Esophagus muscularis mucosa (tissue), 4 donors: ENCODE results near the gene AADACL4. TPM values are rescaled to one million over a fixed set of nuclear protein-coding genes. Genes with fewer than 3 reads are reported as not detected.
A peak's percentile ranks its signal among the peaks of the same experiment; 100 is the strongest.

Experiments
- DNase-seq: peaks from one replicate; pipeline ENCODE4 v3.0.0-alpha.2; 2017; ENCODE audit errors: extremely low spot score
- H3K27ac ChIP-seq, 4 donors: fragments of 200-600 bp; sonication (generic); replicated peaks in 1 of 4; 1 replicate in 3 of 4; 2 replicates in 1 of 4; pipeline ENCODE4 v1.5.1; 2016 to 2019; ENCODE audit warnings: mild to moderate bottlenecking in 1 of 4
- H3K27me3 ChIP-seq, 4 donors: fragments of 200-600 bp; sonication (generic); one replicate each; pipeline versions ENCODE4 v1.5.1 to v1.6.0; 2016 to 2019
- H3K36me3 ChIP-seq, 4 donors: fragments of 200-600 bp; sonication (generic); one replicate each; pipeline ENCODE4 v1.5.1; 2016 to 2019
- H3K4me1 ChIP-seq, 4 donors: fragments of 200-600 bp; sonication (generic); one replicate each; pipeline ENCODE4 v1.5.1; 2016 to 2019
- H3K4me3 ChIP-seq, 4 donors: fragments of 200-600 bp; sonication (generic); 1 replicate in 2 of 4; 2 replicates in 2 of 4; pipeline ENCODE4 v1.5.1; 2016 to 2019; ENCODE audit warnings: mild to moderate bottlenecking in 4 of 4, moderate library complexity in 1 of 4
- H3K9me3 ChIP-seq, 4 donors: fragments of 200-600 bp; sonication (generic); 1 replicate in 3 of 4; 2 replicates in 1 of 4; pipeline ENCODE4 v1.5.1; 2016 to 2019
- CTCF ChIP-seq, 3 experiments: fragments of 200-600 bp in 2 of 3; fragments of 450-650 bp in 1 of 3; sonication (generic) in 2 of 3; IDR thresholded peaks; one replicate each; pipeline ENCODE4 v1.5.1; 2017 to 2019; ENCODE audit warnings: antibody characterized with exemption in 3 of 3, mild to moderate bottlenecking in 2 of 3, moderate library complexity in 1 of 3
- EP300 ChIP-seq: sonication (generic); formaldehyde crosslinking; IDR thresholded peaks from one replicate; pipeline ENCODE4 v1.6.1; 2017; ENCODE audit warnings: antibody characterized with exemption
- POLR2A ChIP-seq: fragments of 450-650 bp; IDR thresholded peaks from one replicate; pipeline ENCODE4 v1.6.1; 2017; ENCODE audit warnings: antibody characterized with exemption, moderate library complexity, mild to moderate bottlenecking, low read depth
- POLR2AphosphoS5 ChIP-seq, 2 donors: sonication (generic); formaldehyde crosslinking; IDR thresholded peaks; one replicate each; pipeline ENCODE4 v1.6.1; 2017; ENCODE audit warnings: antibody characterized with exemption in 2 of 2
- WGBS: methylation state at CpG from one replicate; pipeline ENCODE4 v1.1.5; 2018; 5-methylcytosine and 5-hydroxymethylcytosine counted together
- intact Hi-C: fragments of 100-400 bp; cut with DNase I; formaldehyde crosslinking; loops from one replicate; pipeline ENCODE4 v1.15.1; 2023
- total RNA-seq, 4 donors: library from RNA; depleted of rRNA; stranded (reverse); fragments of >200 nt; gene quantifications; one replicate each; pipeline versions ENCODE4 v1.1.0 to v1.2.1, GENCODE V29; 2016

Gene AADACL4
- total RNA-seq, 4 donors from 2014 or later, result not detected

- Histone ChIP-seq H3K4me1 (peaks cover 0 to 20% (median 12%) of the 10 kb centered on the region in 4 donors), H3K9me3 (peaks cover 0 to 8% (median 7%) of the 10 kb centered on the region in 4 donors), H3K4me3 (no peak overlapping the region), H3K27me3 (peaks cover 0 to 7% (median 0%) of the 10 kb centered on the region in 4 donors), H3K27ac (peak overlapping the region in 3 of 4 donors; percentile 3 to 45 (median 6)), H3K36me3 (no peaks in the 10 kb centered on the region)
- intact Hi-C loops, result no loop called here
- DNase-seq, result no peak
- TF ChIP-seq POLR2A, result no peak
- no peak for TF ChIP-seq POLR2AphosphoS5 (IDR thresholded peaks at IDR 0.05)
- no peak for TF ChIP-seq CTCF (IDR thresholded peaks at IDR 0.05)
- no peak for TF ChIP-seq EP300
- WGBS, result 88% methylated on average over 18 of the region's 18 CpGs
Measured at GRCh38 chr1:12634696-12635202, 9.1 kb upstream of the AADACL4 start.

GRCh38 chr1:12636098-12636950, 7.6 kb upstream of the AADACL4 start:
- intact Hi-C loops, result no loop called here
- DNase-seq, result no peak
- Histone ChIP-seq H3K36me3 (no peaks in the 10 kb centered on the region), H3K27ac (peak overlapping the region in 1 of 4 donors; percentile 42), H3K9me3 (peaks cover 0 to 23% (median 22%) of the 10 kb centered on the region in 4 donors), H3K4me1 (peaks cover 0 to 18% (median 12%) of the 10 kb centered on the region in 4 donors), H3K27me3 (peaks cover 0 to 7% (median 0%) of the 10 kb centered on the region in 4 donors), H3K4me3 (no peak overlapping the region)
- TF ChIP-seq POLR2AphosphoS5 (IDR thresholded peaks at IDR 0.05), result peak; percentile 37 to 48
- TF ChIP-seq CTCF (IDR thresholded peaks at IDR 0.05), result no peak
- 86% methylated on average over 12 of the region's 15 CpGs for whole genome bisulfite sequencing

GRCh38 chr1:12637693-12638092, 6.2 kb upstream of the AADACL4 start:
- H3K27ac ChIP-seq, result no peak overlapping the region
- H3K36me3 ChIP-seq, result no peaks in the 10 kb centered on the region
- peaks cover 0 to 27% (median 23%) of the 10 kb centered on the region in 4 donors for H3K9me3 ChIP-seq
- intact Hi-C loops, result no loop called here
- no peak overlapping the region for H3K4me3 ChIP-seq
- DNase-seq, result no peak
- H3K4me1 ChIP-seq, result peaks cover 0 to 15% (median 11%) of the 10 kb centered on the region in 4 donors
- H3K27me3 ChIP-seq, result peaks cover 0 to 7% (median 0%) of the 10 kb centered on the region in 4 donors
- 92% methylated on average over 8 of the region's 8 CpGs for WGBS
- no peak for TF ChIP-seq EP300
- no peak for TF ChIP-seq CTCF (IDR thresholded peaks at IDR 0.05)
- no peak for TF ChIP-seq POLR2A
- TF ChIP-seq POLR2AphosphoS5 (IDR thresholded peaks at IDR 0.05), result no peak

- H3K27me3 ChIP-seq, result peaks cover 0 to 7% (median 0%) of the 10 kb centered on the region in 4 donors
- 88% methylated on average over 7 of the region's 7 CpGs for WGBS
- TF ChIP-seq CTCF (IDR thresholded peaks at IDR 0.05), result no peak
- no peak for TF ChIP-seq POLR2AphosphoS5 (IDR thresholded peaks at IDR 0.05)
- no peak for TF ChIP-seq EP300
- no peak for TF ChIP-seq POLR2A
- no peak overlapping the region for H3K27ac ChIP-seq
- no peaks in the 10 kb centered on the region for H3K36me3 ChIP-seq
- no peak for DNase-seq
- H3K4me1 ChIP-seq, result peaks cover 0 to 11% (median 7%) of the 10 kb centered on the region in 4 donors
- H3K4me3 ChIP-seq, result no peak overlapping the region
- peaks cover 0 to 27% (median 23%) of the 10 kb centered on the region in 4 donors for H3K9me3 ChIP-seq
- intact Hi-C loops, result no loop called here
Measured at GRCh38 chr1:12640237-12640957, 3.5 kb upstream of the AADACL4 start.
